Lower leg skin (tissue), 3 donors: ENCODE data around the gene ST7.

Source experiments
- CTCF ChIP-seq, 3 donors: fragments of 450-650 bp; IDR thresholded peaks; one replicate each; pipeline ENCODE4 v1.5.1; 2016; ENCODE audit warnings: antibody characterized with exemption in 3 of 3, mild to moderate bottlenecking in 3 of 3, moderate library complexity in 2 of 3
- POLR2A ChIP-seq, 2 donors: fragments of 450-650 bp; IDR thresholded peaks; one replicate each; pipeline ENCODE4 v1.6.1; 2016 to 2017; ENCODE audit warnings: antibody characterized with exemption in 2 of 2, mild to moderate bottlenecking in 1 of 2, moderate library complexity in 1 of 2

GRCh38 chr7:117183729-117184128 is 230.4 kb downstream of the ST7 start:
- TF ChIP-seq CTCF (IDR thresholded peaks at IDR 0.05): no peak
- TF ChIP-seq POLR2A (IDR thresholded peaks at IDR 0.05): no peak
